ENCODE results near the gene EHMT1.
A peak's percentile ranks its signal among the peaks of the same experiment; 100 is the strongest.

Gene EHMT1

DNA sequence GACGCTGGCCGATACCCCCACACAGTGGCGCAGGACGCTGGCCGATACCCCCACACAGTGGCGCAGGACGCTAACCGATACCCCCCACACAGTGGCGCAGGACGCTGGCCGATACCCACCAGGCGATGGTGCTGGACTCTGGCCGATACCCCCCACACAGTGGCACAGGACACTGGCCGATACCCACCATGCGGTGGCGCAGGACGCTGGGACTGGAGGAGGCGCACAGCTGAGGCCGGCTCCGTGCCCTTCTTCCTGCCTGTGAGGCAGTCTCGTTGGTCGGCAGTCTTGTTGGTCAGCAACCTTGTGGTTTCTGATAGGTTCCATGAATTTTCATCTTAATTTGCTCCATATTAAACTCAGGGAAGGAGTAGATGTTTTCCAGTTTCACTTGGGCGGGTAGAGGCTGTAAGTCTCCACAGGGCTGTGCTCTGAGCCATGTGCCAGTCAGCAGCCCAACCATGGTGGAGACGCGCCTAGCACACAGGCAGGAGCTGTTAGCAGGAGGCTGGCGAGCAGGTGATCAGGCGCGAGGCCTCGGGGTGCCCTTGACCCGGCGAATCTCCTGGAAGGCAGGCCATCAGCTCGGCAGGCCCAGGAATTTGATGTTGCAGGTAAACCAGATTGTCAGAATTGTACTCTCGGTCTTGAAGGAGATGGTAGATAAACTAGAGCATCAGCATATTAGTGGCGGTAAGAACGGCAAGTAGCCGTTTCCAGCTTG lies 75.6 kb downstream of the EHMT1 start:
- TF ChIP-seq NFIC (IDR thresholded peaks at IDR 0.05) (no peak), TEAD4 (IDR thresholded peaks at IDR 0.05) (no peak), ZBTB7A (IDR thresholded peaks at IDR 0.05; ENCODE audit: low read depth) (no peak), RAD21 (IDR thresholded peaks at IDR 0.05; ENCODE audit: low read depth) (no peak), CREB1 (IDR thresholded peaks at IDR 0.05; ENCODE audit: low read depth) (no peak), TAF1 (IDR thresholded peaks at IDR 0.05; ENCODE audit: low read depth) (no peak), TCF12 (IDR thresholded peaks at IDR 0.05; ENCODE audit: low read depth) (no peak)
- TF ChIP-seq, protein P1, sequence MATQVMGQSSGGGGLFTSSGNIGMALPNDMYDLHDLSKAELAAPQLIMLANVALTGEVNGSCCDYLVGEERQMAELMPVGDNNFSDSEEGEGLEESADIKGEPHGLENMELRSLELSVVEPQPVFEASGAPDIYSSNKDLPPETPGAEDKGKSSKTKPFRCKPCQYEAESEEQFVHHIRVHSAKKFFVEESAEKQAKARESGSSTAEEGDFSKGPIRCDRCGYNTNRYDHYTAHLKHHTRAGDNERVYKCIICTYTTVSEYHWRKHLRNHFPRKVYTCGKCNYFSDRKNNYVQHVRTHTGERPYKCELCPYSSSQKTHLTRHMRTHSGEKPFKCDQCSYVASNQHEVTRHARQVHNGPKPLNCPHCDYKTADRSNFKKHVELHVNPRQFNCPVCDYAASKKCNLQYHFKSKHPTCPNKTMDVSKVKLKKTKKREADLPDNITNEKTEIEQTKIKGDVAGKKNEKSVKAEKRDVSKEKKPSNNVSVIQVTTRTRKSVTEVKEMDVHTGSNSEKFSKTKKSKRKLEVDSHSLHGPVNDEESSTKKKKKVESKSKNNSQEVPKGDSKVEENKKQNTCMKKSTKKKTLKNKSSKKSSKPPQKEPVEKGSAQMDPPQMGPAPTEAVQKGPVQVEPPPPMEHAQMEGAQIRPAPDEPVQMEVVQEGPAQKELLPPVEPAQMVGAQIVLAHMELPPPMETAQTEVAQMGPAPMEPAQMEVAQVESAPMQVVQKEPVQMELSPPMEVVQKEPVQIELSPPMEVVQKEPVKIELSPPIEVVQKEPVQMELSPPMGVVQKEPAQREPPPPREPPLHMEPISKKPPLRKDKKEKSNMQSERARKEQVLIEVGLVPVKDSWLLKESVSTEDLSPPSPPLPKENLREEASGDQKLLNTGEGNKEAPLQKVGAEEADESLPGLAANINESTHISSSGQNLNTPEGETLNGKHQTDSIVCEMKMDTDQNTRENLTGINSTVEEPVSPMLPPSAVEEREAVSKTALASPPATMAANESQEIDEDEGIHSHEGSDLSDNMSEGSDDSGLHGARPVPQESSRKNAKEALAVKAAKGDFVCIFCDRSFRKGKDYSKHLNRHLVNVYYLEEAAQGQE (IDR thresholded peaks at IDR 0.05; ENCODE audit: low read depth): no peak
- TF ChIP-seq, protein P2, sequence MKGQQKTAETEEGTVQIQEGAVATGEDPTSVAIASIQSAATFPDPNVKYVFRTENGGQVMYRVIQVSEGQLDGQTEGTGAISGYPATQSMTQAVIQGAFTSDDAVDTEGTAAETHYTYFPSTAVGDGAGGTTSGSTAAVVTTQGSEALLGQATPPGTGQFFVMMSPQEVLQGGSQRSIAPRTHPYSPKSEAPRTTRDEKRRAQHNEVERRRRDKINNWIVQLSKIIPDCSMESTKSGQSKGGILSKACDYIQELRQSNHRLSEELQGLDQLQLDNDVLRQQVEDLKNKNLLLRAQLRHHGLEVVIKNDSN (IDR thresholded peaks at IDR 0.05): no peak

DNA sequence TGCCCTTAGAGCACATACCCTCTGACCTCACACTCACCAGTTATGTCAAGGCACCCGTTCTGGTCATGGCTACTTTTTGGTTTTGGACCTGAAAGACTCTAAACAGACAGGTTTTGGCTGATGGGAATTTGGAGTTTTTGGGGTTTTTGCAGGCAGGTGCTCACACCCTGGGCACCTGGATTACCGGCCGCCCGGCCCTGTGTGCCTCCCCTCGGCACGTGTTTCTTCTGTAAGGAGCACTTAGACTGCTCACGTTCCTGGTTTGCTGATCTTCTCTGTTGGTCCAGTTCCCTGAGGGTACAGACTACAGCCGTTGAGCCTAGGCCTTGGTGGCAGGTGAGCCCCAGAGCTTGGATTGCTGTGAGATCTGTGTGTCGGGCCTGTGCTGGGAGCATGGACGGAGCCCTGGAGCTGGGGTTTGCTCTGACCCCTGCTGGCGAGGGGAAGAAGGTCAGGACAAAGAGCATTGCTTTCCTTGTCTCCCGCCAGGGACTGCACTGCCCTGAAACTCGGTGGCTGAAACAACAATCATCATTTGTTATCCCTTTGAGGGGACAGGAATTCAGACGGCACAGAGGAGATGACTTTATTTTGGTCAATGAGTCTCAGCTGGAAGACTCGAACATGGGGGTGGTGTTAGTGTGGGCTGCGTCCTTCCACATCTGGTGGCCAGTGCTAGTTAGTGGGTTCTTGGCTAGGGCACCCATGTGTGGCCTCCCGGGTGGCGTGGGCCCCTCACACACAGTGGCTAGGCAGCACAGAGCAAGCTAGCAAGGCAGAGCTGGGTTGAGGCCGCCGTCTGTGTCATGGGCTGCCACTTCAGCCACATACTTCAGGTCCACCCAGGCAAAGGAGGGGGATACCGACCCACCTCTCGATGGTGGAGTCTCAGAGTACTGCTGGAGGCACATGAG lies 76.4 kb downstream of the EHMT1 start:
- TF ChIP-seq RAD21 (IDR thresholded peaks at IDR 0.05; ENCODE audit: low read depth) (peak; percentile 48), ZBTB7A (IDR thresholded peaks at IDR 0.05; ENCODE audit: low read depth) (no peak)

DNA sequence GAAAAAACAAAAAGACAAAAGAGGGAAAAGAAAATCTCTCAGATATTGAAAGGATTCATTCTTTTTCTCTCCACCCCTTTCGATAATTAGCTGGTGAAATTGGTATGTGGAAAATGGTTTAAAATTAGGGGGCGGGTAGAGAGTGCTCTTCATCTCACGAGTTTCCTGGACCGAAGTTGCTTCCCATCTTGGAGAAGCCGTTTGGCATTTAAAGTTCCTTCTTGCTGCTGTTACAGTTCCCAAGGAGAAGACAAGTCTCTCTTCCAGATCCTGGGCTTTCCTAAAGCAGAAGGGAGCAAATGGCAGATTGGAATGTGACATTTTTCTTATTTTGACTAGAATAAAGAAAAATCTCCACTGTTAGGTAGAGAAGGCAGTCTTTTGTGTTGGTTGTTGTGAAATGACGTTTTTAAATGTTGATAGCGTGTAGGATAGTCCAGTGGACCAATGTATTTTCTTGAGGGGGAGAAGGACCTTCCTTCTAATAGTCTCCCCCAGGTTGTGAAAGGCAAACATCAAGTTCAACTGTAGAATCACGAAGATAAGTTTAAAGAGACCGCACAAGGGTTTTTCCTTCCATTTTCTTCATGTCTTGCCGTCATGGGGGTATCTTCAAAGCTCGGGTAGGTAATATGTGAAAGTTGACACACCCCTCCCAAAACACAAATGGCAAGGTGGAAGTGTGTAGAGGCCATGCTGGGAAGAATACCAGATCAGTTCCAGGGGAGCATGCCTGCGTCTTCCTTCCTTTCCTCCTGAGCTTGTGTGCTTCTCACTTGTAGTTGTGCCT lies 77.5 kb downstream of the EHMT1 start:
- TF ChIP-seq TCF12 (IDR thresholded peaks at IDR 0.05; ENCODE audit: low read depth) (no peak), RAD21 (IDR thresholded peaks at IDR 0.05; ENCODE audit: low read depth) (no peak), TAF1 (IDR thresholded peaks at IDR 0.05; ENCODE audit: low read depth) (no peak), EGR1 (IDR thresholded peaks at IDR 0.05) (no peak), FOXM1 (IDR thresholded peaks at IDR 0.05; ENCODE audit: borderline replicate concordance, low read depth) (no peak), NFIC (IDR thresholded peaks at IDR 0.05) (no peak), EP300 (IDR thresholded peaks at IDR 0.05; ENCODE audit: borderline replicate concordance) (no peak), CREB1 (IDR thresholded peaks at IDR 0.05; ENCODE audit: low read depth) (no peak), CEBPB (IDR thresholded peaks at IDR 0.05) (no peak), ZBTB7A (IDR thresholded peaks at IDR 0.05; ENCODE audit: low read depth) (no peak), TEAD4 (IDR thresholded peaks at IDR 0.05) (no peak), YY1 (IDR thresholded peaks at IDR 0.05; ENCODE audit: low read depth) (no peak)
- TF ChIP-seq, protein P3, sequence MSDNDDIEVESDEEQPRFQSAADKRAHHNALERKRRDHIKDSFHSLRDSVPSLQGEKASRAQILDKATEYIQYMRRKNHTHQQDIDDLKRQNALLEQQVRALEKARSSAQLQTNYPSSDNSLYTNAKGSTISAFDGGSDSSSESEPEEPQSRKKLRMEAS (IDR thresholded peaks at IDR 0.05): no peak
- TF ChIP-seq, protein P2 (IDR thresholded peaks at IDR 0.05): no peak
- TF ChIP-seq, protein P1 (IDR thresholded peaks at IDR 0.05; ENCODE audit: low read depth): no peak

DNA sequence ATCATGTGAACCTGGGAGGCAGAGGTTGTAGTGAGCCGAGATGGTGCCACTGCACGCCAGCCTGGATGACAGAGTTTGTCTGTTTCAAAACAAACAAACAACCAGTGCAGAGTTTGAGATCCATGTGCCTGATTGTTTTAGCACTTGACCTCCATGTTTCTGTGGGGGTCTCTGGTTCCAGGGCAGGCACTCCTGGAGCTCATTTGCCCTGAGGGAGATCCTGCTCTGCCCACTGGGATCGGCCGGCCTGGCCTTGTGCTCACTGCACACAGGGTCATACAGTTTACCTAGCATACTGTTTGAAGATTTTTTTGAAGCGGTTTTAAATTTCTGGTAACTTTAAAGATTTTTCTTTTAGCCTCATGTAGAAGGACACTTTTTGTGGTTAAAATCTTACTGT lies 78.4 kb downstream of the EHMT1 start:
- TF ChIP-seq RAD21 (IDR thresholded peaks at IDR 0.05; ENCODE audit: low read depth) (no peak), TCF12 (IDR thresholded peaks at IDR 0.05; ENCODE audit: low read depth) (no peak), CREB1 (IDR thresholded peaks at IDR 0.05; ENCODE audit: low read depth) (no peak), NFIC (IDR thresholded peaks at IDR 0.05) (no peak), TAF1 (IDR thresholded peaks at IDR 0.05; ENCODE audit: low read depth) (no peak), ZBTB7A (IDR thresholded peaks at IDR 0.05; ENCODE audit: low read depth) (no peak), EP300 (IDR thresholded peaks at IDR 0.05; ENCODE audit: borderline replicate concordance) (no peak), EGR1 (IDR thresholded peaks at IDR 0.05) (no peak), YY1 (IDR thresholded peaks at IDR 0.05; ENCODE audit: low read depth) (no peak), TEAD4 (IDR thresholded peaks at IDR 0.05) (no peak), FOXM1 (IDR thresholded peaks at IDR 0.05; ENCODE audit: borderline replicate concordance, low read depth) (no peak), CEBPB (IDR thresholded peaks at IDR 0.05) (no peak)
- TF ChIP-seq, protein P3 (IDR thresholded peaks at IDR 0.05): no peak
- TF ChIP-seq, protein P1 (IDR thresholded peaks at IDR 0.05; ENCODE audit: low read depth): no peak
- TF ChIP-seq, protein P2 (IDR thresholded peaks at IDR 0.05): no peak
